Stimulated activated naive CD4-positive, alpha-beta T cell treated with Interleukin-2 at 50 U/mL for 16 hours (primary cell): Measurements from ENCODE around the gene NEU3.
"Not testable (repeated sequence)": the region's sequence is repeated elsewhere in the genome, so short reads cannot be mapped to it uniquely, and the experiment has no call there.

Source experiments
- DNase-seq: peaks from one replicate; lab custom pipeline; 2025; lab: John Stamatoyannopoulos, UW

NEU3 gene

GRCh38 chr11:75029836-75030631, 41.3 kb downstream of the NEU3 start:
- DNase-seq: no peak

- DNase-seq: no peak
Observed at GRCh38 chr11:75031224-75031753, 42.6 kb downstream of the NEU3 start.

DNA sequence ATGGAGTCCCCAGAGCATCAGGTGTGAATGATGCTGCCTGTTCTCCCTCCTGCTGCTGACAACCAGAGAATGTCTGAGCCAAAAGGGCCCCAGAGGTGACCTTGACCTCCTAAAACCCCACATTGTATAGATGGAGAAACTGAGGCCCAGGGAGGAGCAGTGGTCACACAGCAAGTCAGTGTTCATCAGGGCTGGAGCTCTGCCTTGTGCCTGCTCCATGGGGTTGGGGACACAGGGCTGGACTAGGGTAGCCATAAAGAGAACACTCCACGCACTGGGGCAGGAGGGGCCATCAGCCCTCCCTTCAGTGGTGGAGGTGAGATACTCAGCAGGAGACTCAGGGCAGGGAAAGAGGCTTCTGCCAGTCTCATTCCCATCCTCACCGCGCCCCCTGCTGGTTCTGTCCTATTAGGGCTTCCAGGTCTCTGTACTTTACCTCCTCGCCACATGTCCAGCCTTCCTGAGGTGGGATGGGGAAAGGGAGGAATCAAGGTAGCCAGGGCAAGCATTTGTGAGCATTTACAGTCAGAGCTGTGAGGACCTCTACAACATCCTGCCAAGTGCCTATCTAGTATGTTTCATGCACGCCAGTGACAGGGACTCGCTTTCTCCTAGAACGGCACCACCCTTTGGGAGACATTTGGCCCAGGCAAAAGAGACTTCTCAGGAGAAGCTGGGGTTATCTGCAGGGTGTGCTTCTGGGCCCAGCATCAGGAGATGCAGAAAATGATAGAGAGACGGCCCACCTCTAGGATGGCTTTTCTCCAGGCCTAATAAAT, 43.2 kb downstream of the NEU3 start:
- DNase-seq: peak; percentile 47

GRCh38 chr11:75032550-75032935, 43.8 kb downstream of the NEU3 start:
- no peak for DNase-seq

DNA sequence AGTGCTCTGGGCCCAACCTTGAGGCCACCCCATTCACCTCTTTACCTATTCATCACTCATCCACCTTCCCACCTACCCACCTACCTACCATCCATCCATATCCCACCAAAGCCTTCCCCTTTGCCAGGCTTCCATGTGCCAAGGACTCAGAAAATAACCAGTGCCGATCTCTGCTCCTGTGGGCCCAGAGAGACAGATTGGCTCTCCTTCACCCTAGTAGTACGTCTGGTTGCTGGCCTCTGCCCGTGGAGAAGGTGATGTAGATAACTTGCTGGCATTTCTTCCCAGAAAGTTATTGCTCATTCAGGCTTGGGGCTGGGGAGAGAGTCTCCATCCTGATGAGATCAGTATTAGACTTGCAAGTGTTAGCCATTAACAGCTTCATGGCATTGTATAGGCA, 45.2 kb downstream of the NEU3 start:
- no peak for DNase-seq

- DNase-seq: no peak
Observed at GRCh38 chr11:75035256-75035655, 46.5 kb downstream of the NEU3 start.

DNA sequence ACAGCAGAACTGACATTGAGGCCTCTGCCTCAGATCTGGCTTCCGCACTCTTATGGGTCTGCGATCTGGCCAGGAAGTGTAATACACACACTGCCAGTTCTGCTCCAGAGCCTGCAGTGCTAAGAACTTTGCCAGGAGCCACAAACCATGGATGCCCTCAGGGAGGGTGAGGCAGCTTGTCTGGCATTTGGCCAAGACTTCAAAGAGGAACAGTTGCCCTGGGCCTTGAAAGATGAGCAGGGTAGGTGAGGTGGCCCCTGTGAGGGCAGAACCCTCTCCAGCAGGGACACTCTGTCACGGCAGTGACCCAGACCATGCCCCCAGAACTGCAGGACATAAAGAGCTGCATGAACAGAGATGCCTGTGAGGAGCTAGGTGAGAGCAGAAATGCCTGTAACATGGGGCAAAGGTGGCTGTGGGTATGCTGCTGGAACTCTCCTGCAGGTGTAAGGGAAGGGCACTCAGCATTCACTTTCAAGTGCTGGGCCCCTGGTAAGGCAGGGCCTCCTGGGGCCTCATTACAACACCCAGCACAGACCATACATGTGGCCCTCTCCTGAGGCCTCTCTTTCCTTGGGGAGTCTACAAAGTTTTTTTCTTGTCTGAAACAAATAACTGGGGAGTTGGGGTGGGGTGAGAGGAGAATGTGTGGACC, 47.3 kb downstream of the NEU3 start:
- no peak for DNase-seq

DNA sequence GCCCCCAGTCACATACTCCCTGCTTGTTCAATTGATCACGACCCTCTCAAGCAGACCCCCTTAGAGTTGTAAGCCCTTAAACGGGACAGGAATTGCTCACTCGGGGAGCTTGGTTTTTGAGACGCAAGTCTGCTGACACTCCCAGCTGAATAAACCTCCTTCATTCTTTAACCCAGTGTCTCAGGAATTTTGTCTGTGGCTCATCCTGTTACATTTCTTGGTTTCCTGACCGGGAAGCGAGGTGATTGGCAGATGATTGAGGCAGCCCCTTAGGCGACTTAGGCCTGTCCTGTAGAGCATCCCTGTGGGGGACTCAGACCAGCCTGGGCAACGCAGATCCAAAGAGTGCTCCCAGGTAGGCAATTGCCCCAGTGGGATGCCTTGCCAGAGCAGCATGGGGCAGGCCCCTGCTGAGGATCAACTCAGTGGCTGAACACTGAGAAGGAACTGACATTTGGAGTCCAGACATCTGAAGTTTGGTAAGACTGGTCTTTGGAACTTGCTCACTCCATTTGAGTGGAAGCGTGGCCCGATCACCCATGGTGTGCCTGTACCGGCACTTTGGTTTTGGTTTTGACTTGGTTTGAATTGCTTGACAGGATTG, 51.5 kb downstream of the NEU3 start:
- DNase-seq: no peak

GRCh38 chr11:75041263-75041662, 52.5 kb downstream of the NEU3 start:
- DNase-seq: no peak

GRCh38 chr11:75041821-75042220, 53.1 kb downstream of the NEU3 start:
- DNase-seq: not testable (repeated sequence)

- not testable (repeated sequence) for DNase-seq
Observed at GRCh38 chr11:75044381-75045170, 55.8 kb downstream of the NEU3 start.

DNA sequence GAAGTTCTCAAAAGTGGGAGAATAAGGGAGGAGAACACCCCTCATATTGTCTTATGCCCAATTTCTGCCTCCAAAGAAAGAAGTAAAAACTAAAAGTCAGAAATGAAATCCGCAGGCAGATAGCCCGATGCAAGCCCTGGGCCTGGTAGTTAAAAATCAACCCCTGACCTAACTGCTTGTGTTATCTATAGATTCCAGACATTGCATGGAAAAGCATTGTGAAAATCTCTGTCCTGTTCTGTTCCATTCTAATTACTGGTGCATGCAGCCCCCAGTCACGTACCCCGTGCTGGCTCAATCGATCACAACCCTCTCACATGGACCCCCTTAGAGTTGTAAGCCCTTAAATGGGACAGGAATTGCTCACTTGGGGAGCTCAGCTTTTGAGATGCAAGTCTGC, 57.9 kb downstream of the NEU3 start:
- DNase-seq: not testable (repeated sequence)

- no peak for DNase-seq
Observed at GRCh38 chr11:75047191-75047590, 58.5 kb downstream of the NEU3 start.

DNA sequence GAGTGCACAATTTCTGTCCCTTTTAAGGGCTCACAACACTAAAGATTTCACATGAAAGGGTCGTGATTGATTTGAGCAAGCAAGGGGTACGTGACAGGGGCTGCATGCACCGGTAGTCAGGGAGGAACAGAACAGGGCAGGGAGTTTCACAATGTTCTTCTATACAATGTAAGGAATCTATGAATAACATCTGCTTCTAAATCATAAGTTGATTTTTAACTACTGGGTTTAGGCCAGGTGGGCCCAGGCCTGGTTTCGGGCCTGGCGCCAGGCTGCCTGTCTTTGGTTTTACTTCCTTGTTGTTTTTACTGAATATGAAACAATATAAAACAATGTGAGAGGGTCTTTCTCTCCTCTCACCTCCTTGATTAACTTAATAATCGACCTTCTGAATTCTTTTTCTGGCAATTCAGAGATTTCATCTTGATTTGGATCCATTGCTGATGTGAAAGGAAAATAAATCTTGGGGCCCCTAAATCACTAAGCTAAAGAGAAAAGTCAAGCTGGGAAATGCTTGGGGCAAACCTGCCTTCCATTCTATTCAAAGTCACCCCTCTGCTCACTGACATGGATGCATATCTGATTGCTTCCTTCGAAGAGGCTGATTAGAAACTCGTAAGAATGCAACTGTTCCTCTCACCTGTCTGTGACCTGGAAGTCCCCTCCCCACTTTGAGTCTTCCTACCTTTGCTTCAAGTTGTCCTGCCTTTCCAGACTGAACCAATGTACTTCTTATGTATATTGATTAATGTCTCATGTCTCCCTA, 61.0 kb downstream of the NEU3 start:
- DNase-seq: not testable (repeated sequence)

DNA sequence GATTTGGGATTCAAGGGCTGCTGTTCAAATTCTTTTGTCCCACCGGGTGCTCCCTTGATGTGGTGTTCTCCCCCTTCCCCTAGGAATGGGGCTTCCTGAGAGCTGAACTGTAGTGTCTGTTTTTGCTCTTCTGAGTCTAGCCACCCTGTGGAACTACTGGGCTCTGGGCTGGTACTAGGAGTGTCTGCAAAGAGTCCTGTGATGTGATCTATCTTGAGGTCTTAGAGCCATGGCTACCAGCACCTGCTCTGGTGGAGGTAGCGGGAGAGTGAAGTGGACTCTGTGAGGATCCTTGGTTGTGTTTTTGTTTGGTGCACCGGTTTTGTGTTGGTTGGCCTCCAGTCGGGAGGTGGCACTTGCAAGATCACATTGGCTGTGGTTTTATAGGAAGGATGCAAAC, 61.8 kb downstream of the NEU3 start:
- no peak for DNase-seq

DNA sequence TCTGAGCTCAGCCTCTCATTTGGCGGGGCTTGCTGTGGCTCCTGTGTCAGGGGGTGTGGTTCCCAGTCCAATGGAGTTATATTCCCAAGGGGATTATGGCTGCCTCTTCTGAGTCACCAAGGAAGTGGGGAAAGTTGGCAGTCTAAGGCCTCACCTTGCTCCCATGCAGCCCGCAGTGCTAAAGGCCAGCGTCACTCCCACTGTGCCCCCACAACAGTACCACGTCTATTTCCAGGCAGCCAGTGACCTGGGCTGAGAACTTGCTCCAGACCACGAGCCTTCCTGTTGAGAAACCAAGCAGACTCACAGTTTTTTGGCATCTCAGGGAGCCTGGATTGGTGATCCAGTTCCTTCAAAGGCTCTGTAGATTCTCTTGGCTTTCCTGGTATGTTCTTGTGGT, 62.3 kb downstream of the NEU3 start:
- no peak for DNase-seq

DNA sequence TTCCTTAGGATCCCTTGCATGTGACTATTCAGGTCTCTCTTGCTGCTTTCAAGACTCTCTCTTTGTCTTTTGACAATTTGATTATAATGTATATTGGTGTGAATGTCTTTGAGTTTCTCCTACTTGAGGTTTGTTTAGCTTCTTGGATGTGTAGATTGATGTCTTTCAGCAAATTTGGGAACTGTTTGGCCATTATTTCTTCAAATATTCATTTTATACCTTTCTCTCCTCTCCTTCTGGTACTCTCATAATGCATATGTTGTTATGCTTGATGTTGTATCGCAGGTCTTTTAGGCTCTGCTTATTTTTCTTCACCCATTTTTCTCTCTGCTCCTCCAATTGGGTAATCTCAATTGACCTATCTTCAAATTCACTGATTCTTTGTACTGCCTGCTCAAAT, 63.7 kb downstream of the NEU3 start:
- no peak for DNase-seq

- no peak for DNase-seq
Observed at GRCh38 chr11:75055511-75055910, 66.8 kb downstream of the NEU3 start.

GRCh38 chr11:75056814-75057213, 68.1 kb downstream of the NEU3 start:
- DNase-seq: no peak

DNA sequence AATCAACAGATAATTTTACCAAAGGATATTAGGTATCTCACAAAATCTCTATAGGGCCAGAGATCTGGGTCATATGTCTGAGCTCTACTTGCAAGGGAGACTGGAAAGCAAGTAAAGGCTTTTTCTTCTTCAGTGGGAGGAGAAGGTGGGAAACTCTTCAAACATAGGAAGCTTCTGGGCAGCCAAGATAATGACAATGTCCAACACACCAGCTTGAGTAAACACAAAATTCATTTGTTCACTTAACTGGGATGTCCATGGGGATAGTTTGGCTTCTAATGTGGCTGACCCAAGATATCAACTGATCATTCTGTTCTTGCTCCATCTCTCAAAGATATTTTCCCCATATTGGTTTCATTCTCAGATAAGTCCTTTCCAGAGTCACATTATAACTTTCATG, 70.6 kb downstream of the NEU3 start:
- DNase-seq: no peak
